Psoas muscle (tissue), 8 donors: Measurements from ENCODE around the gene BCKDK. TPM values are rescaled to one million over a fixed set of nuclear protein-coding genes. Genes with fewer than 3 reads are reported as not detected.

ENCODE experiments used
- ATAC-seq, 4 donors: fragments of 200-7000 bp; cut with Tn5 transposase; one replicate each; pipeline ENCODE4 v1.9.1; 2020; ENCODE audit warnings: moderate library complexity in 3 of 4, mild to moderate bottlenecking in 2 of 4
- DNase-seq, 2 donors: peaks; one replicate each; pipeline ENCODE4 v3.0.0-alpha.2; 2020
- H3K27ac ChIP-seq: fragments of 200-600 bp; one replicate; pipeline ENCODE4 v1.8.0; 2022
- H3K27me3 ChIP-seq, 3 donors: fragments of 200-600 bp in 1 of 3; one replicate each; pipeline versions ENCODE4 v1.6.1 to v1.8.0; 2013 to 2022; ENCODE audit warnings: low read length in 2 of 3, mild to moderate bottlenecking in 2 of 3, moderate library complexity in 1 of 3; ENCODE audit not compliant: insufficient read depth in 3 of 3
- H3K36me3 ChIP-seq, 2 donors: fragments of 200-600 bp in 1 of 2; one replicate each; pipeline versions ENCODE4 v1.6.1 to v1.8.0; 2013 to 2022; ENCODE audit warnings: low read depth in 1 of 2, mild to moderate bottlenecking in 1 of 2, moderate library complexity in 1 of 2; ENCODE audit not compliant: insufficient read depth in 1 of 2
- H3K4me1 ChIP-seq: fragments of 200-600 bp; one replicate; pipeline ENCODE4 v1.8.0; 2022
- H3K4me3 ChIP-seq: fragments of 200-600 bp; one replicate; pipeline ENCODE4 v1.8.0; 2022; ENCODE audit warnings: mild to moderate bottlenecking
- H3K9me3 ChIP-seq: fragments of 200-600 bp; one replicate; pipeline ENCODE4 v1.8.0; 2022
- whole genome bisulfite sequencing, 3 donors: extraction: QIAGEN DNeasy Blood & Tissue Kit; methylation state at CpG; one replicate each; pipeline versions ENCODE4 v1.1.6 to v1.1.7; 2013; 5-methylcytosine and 5-hydroxymethylcytosine counted together
- intact Hi-C, 2 donors: fragments of 100-400 bp; cut with DNase I; formaldehyde crosslinking; loops; one replicate each; pipeline versions ENCODE4 v1.11.0 to v1.14.2; 2022
- polyA plus RNA-seq, 3 donors: library from polyadenylated mRNA; stranded (reverse); fragments of 200-250 nt; gene quantifications; one replicate each; pipeline ENCODE4 v1.2.3, GENCODE V29; 2013
- total RNA-seq, 4 donors: library from RNA; stranded (reverse); fragmentation: NEBNext Ultra II Directional in 2 of 4; extraction: Animal tissue kit (Norgen Biotek cat#: 25700) in 2 of 4; gene quantifications; one replicate each; pipeline versions ENCODE4 v1.2.1 to v1.2.4, GENCODE V29; 2021 to 2023
- TF ChIP-seq, protein P1 (sequence below): fragments of 200-600 bp; IDR thresholded peaks from one replicate; pipeline ENCODE4 v1.8.0; 2022; ENCODE audit warnings: antibody characterized with exemption
- donor health status: healthy with polysubstance abuse.
- donor health status: DM: no; HTN: no; CAD: no; lungs with moderate emphysema.
- donor health status: Bipolar disorder and iron deficiency.
- donor health status: healthy.
- donor health status: DM: yes; HTN: yes; CAD: no.
- donor health status: DM: no; HTN: no; CAD: no.
- donor health status: DM: no; HTN: no; CAD: no.
- donor health status: DM: yes; HTN: yes; CAD: no.

The BCKDK gene
- total and polyA plus RNA-seq, 7 donors = 36.7 to 72.8 (median 52.5) TPM

DNA sequence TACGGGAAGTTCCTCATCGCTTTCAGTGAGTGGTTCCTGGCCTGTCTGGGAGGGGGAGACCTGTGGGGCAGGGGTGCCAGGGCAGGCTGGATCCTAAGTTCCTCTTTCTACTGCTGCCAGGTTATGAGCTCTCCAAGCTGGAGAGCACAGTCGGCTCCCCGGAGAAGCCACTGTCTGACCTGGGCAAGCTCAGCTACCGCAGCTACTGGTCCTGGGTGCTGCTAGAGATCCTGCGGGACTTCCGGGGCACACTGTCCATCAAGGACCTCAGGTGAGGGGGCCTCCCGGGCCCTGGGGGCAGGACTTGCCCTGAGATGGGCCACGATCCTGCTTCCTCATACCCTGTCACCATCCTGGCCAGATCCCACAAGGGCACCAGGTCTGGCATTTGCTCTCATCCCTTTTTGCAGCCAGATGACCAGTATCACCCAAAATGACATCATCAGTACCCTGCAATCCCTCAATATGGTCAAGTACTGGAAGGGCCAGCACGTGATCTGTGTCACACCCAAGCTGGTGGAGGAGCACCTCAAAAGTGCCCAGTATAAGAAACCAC lies 22.2 kb downstream of the BCKDK start:
- ATAC-seq = no peak
- peaks cover 27% of the 10 kb centered on the region for H3K4me1 ChIP-seq
- H3K36me3 ChIP-seq = peaks cover 4 to 62% of the 10 kb centered on the region in 2 donors
- TF ChIP-seq, protein P1, sequence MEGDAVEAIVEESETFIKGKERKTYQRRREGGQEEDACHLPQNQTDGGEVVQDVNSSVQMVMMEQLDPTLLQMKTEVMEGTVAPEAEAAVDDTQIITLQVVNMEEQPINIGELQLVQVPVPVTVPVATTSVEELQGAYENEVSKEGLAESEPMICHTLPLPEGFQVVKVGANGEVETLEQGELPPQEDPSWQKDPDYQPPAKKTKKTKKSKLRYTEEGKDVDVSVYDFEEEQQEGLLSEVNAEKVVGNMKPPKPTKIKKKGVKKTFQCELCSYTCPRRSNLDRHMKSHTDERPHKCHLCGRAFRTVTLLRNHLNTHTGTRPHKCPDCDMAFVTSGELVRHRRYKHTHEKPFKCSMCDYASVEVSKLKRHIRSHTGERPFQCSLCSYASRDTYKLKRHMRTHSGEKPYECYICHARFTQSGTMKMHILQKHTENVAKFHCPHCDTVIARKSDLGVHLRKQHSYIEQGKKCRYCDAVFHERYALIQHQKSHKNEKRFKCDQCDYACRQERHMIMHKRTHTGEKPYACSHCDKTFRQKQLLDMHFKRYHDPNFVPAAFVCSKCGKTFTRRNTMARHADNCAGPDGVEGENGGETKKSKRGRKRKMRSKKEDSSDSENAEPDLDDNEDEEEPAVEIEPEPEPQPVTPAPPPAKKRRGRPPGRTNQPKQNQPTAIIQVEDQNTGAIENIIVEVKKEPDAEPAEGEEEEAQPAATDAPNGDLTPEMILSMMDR = no peak
- intact Hi-C loops = no loop called here
- no peak for DNase-seq
- 83 to 89% (median 86%) methylated on average over 10 of the region's 10 CpGs for WGBS, 3 donors
- H3K27ac ChIP-seq = peak overlapping the region; percentile 23
- H3K9me3 ChIP-seq = no peaks in the 10 kb centered on the region
- H3K27me3 ChIP-seq = no peaks in the 10 kb centered on the region
- no peak overlapping the region for H3K4me3 ChIP-seq

DNA sequence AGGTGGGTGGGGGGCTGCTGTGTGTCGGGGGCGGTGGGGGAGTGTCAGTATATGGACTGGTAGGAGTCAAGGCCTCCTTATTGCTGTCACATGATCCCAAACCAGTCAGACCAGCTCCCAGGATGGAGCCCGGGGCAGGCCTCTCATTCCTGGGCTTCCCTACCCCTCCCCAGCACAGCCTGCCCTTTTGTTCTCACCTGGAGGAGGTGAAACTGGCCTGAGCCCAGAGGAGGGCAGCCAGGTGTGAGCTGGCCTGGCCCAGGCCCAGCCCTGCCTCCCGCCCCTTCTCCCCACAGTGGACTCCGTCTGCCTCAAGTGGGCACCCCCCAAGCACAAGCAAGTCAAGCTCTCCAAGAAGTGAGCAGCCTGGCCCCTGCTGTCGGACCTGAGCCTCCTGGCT lies 22.7 kb downstream of the BCKDK start:
- DNase-seq = no peak
- Histone ChIP-seq H3K4me3 (no peak overlapping the region), H3K36me3 (peaks cover 4 to 57% of the 10 kb centered on the region in 2 donors), H3K27ac (no peak overlapping the region), H3K9me3 (no peaks in the 10 kb centered on the region), H3K4me1 (peaks cover 27% of the 10 kb centered on the region), H3K27me3 (no peaks in the 10 kb centered on the region)
- TF ChIP-seq, protein P1 = no peak
- 77 to 81% (median 77%) methylated on average over 6 of the region's 6 CpGs for WGBS, 3 donors
- no peak for ATAC-seq
- intact Hi-C loops = no loop called here

DNA sequence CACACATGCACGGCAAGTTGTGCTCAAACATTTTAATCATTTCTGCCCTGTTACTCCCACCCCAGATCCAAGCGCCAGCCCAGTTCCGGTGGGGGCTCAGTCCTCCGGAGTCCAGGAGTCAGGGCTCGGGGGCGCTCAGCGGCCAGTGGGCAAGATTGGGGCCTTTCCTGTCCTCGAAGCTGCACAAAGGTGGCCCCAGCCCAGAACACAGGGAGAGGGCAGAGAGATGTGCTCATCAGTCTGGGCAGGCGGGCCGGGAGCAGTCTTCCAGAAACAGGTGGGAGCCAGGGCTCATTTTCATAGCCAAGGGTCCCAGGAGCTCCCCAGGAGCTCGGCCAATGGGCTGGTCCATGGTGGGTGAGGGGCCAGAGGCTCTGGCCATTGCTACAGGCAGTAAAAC lies 23.2 kb downstream of the BCKDK start:
- ATAC-seq = no peak
- H3K4me1 ChIP-seq = peaks cover 27% of the 10 kb centered on the region
- TF ChIP-seq, protein P1 = no peak
- no peaks in the 10 kb centered on the region for H3K27me3 ChIP-seq
- intact Hi-C loops = no loop called here
- no peaks in the 10 kb centered on the region for H3K9me3 ChIP-seq
- WGBS, 3 donors = 85 to 90% (median 87%) methylated on average over 11 of the region's 11 CpGs
- H3K36me3 ChIP-seq = peaks cover 4 to 52% of the 10 kb centered on the region in 2 donors
- no peak overlapping the region for H3K27ac ChIP-seq
- no peak overlapping the region for H3K4me3 ChIP-seq
- DNase-seq = no peak

DNA sequence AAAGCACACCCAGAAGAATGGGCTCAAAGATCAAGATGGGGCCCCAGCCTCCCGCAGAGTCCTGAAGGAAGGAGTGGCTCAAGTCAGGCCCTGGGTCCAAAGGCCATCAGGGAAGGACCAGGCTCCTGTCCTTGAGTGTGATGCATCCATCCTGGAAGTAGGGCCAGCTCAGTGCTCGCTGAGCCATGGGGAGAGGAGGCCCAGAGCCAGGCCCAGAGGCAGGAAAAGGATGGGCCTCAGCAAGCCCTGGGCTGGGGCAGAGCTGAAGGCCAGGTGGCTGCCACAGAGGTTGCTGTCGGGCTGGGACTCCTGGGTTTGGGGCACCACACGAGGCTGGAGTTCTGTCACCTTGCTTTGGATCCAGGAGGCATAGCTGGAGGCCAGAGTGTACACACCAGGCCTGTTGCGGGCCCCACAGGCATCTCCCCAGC lies 23.7 kb downstream of the BCKDK start:
- Histone ChIP-seq H3K4me1 (peaks cover 26% of the 10 kb centered on the region), H3K36me3 (peaks cover 4 to 50% of the 10 kb centered on the region in 2 donors), H3K4me3 (no peak overlapping the region), H3K27me3 (no peaks in the 10 kb centered on the region), H3K27ac (no peak overlapping the region), H3K9me3 (no peaks in the 10 kb centered on the region)
- ATAC-seq (no peak), DNase-seq (no peak)
- TF ChIP-seq, protein P1 = no peak
- WGBS, 3 donors = 72 to 79% (median 78%) methylated on average over 5 of the region's 5 CpGs
- intact Hi-C loops = no loop called here
